ENCODE data around the gene DLX5.

- TF ChIP-seq CTCF (conservative IDR thresholded peaks at IDR 0.05 in 1 of 2, IDR thresholded peaks at IDR 0.05 in 1 of 2; ENCODE audit: extremely low read depth in 1 of 2, insufficient read depth in 1 of 2, low read depth in 1 of 2, low read length in 2 of 2): no peak
- TF ChIP-seq EZH2 (IDR thresholded peaks at IDR 0.05; ENCODE audit: borderline replicate concordance, low read length): no peak
Observed at GRCh38 chr7:96976106-96976505, 48.5 kb downstream of the DLX5 start.
